OCI-LY1 (cell line): ENCODE results near the gene EXO1.

Experiments used
- EZH2 ChIP-seq: fragments of 200-600 bp; sonication (generic), shearing (Covaris generic); IDR thresholded peaks from 2 replicates; pipeline ENCODE4 v1.8.0; 2017; ENCODE audit warnings: borderline replicate concordance, mixed run types, mild to moderate bottlenecking, antibody characterized with exemption, low read length, moderate library complexity, mixed read lengths
- TF ChIP-seq, protein P1 (sequence below): fragments of 200-600 bp; sonication (generic), shearing (Covaris generic); IDR thresholded peaks from 2 replicates; pipeline ENCODE4 v1.5.1; 2017; ENCODE audit warnings: mild to moderate bottlenecking, antibody characterized with exemption, low read length, moderate library complexity, mixed read lengths

DNA sequence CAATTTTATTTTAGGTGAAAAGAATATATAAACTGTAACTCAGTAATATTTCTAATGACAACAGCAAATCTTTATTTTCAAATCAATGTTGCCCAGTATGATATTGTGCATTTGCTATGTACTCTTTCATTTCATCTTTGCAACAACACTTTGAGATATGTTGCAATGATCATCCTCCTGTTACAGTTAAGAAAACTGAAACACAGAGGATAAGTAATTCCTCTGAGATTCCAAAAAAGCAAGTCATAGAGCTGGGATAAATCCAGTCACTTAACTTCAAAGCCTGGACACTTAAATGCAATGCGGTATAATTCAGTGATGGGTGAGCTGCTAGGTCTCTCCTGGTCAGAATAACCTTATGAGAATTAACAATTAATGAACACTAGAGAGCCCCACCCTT is 48.6 kb upstream of the EXO1 start:
- TF ChIP-seq, protein P1, sequence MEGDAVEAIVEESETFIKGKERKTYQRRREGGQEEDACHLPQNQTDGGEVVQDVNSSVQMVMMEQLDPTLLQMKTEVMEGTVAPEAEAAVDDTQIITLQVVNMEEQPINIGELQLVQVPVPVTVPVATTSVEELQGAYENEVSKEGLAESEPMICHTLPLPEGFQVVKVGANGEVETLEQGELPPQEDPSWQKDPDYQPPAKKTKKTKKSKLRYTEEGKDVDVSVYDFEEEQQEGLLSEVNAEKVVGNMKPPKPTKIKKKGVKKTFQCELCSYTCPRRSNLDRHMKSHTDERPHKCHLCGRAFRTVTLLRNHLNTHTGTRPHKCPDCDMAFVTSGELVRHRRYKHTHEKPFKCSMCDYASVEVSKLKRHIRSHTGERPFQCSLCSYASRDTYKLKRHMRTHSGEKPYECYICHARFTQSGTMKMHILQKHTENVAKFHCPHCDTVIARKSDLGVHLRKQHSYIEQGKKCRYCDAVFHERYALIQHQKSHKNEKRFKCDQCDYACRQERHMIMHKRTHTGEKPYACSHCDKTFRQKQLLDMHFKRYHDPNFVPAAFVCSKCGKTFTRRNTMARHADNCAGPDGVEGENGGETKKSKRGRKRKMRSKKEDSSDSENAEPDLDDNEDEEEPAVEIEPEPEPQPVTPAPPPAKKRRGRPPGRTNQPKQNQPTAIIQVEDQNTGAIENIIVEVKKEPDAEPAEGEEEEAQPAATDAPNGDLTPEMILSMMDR, result no peak
- no peak for TF ChIP-seq EZH2
